ENCODE data around the gene TEX35.
A peak's percentile ranks its signal among the peaks of the same experiment; 100 is the strongest.

Gene TEX35
- total RNA-seq = 0 to 0.12 (median 0) reads per million in 18 experiments

GRCh38 chr1:178512566-178513277, at the start of gene TEX35:
TSS of gene TEX35 (plus strand) at chr1:178513109. CDS start at chr1:178513189, 80 bp downstream.
- DNase-seq = no peak

GRCh38 chr1:178464141-178464540, 48.8 kb upstream of the TEX35 start:
- DNase-seq = no peak

GRCh38 chr1:178464566-178464965, 48.3 kb upstream of the TEX35 start:
- DNase-seq = no peak

GRCh38 chr1:178465011-178465410, 47.9 kb upstream of the TEX35 start:
- DNase-seq = no peak

- no peak for DNase-seq
These were observed 45.1 kb upstream of the TEX35 start for GRCh38 chr1:178467837-178468236.

GRCh38 chr1:178470411-178470960, 42.4 kb upstream of the TEX35 start:
- no peak for DNase-seq

- no peak for DNase-seq
These were observed 40.4 kb upstream of the TEX35 start for GRCh38 chr1:178472531-178472930.

- DNase-seq = no peak
These were observed 35.5 kb upstream of the TEX35 start for GRCh38 chr1:178477373-178477772.

GRCh38 chr1:178477841-178478240, 35.1 kb upstream of the TEX35 start:
- DNase-seq = peak; percentile 15 to 22

- no peak for DNase-seq
These were observed 29.5 kb upstream of the TEX35 start for GRCh38 chr1:178483251-178483957.

- peak in 1 of 2 donors; percentile 23 for DNase-seq
These were observed 28.1 kb upstream of the TEX35 start for GRCh38 chr1:178484698-178485225.

GRCh38 chr1:178485541-178485981, 27.3 kb upstream of the TEX35 start:
- DNase-seq = peak in 1 of 2 donors; percentile 14

- no peak for DNase-seq
These were observed 26.5 kb upstream of the TEX35 start for GRCh38 chr1:178486100-178487069.

GRCh38 chr1:178487070-178487615, 25.8 kb upstream of the TEX35 start:
- DNase-seq = no peak

- no peak for DNase-seq
These were observed 24.5 kb upstream of the TEX35 start for GRCh38 chr1:178488393-178488792.

- DNase-seq = no peak
These were observed 23.5 kb upstream of the TEX35 start for GRCh38 chr1:178489399-178489798.

- no peak for DNase-seq
These were observed 22.8 kb upstream of the TEX35 start for GRCh38 chr1:178490136-178490535.

- DNase-seq = no peak
These were observed 21.9 kb upstream of the TEX35 start for GRCh38 chr1:178490967-178491366.

- no peak for DNase-seq
These were observed 21.2 kb upstream of the TEX35 start for GRCh38 chr1:178491721-178492120.

- no peak for DNase-seq
These were observed 20.6 kb upstream of the TEX35 start for GRCh38 chr1:178492341-178492740.

GRCh38 chr1:178493301-178493741, 19.6 kb upstream of the TEX35 start:
- no peak for DNase-seq

GRCh38 chr1:178494569-178494971, 18.3 kb upstream of the TEX35 start:
- no peak for DNase-seq

All from inflammatory macrophage (primary cell).